ENCODE measurements around the gene CPZ.
"Not testable (repeated sequence)": the region's sequence is repeated elsewhere in the genome, so short reads cannot be mapped to it uniquely, and the experiment has no call there.

Gene CPZ

DNA sequence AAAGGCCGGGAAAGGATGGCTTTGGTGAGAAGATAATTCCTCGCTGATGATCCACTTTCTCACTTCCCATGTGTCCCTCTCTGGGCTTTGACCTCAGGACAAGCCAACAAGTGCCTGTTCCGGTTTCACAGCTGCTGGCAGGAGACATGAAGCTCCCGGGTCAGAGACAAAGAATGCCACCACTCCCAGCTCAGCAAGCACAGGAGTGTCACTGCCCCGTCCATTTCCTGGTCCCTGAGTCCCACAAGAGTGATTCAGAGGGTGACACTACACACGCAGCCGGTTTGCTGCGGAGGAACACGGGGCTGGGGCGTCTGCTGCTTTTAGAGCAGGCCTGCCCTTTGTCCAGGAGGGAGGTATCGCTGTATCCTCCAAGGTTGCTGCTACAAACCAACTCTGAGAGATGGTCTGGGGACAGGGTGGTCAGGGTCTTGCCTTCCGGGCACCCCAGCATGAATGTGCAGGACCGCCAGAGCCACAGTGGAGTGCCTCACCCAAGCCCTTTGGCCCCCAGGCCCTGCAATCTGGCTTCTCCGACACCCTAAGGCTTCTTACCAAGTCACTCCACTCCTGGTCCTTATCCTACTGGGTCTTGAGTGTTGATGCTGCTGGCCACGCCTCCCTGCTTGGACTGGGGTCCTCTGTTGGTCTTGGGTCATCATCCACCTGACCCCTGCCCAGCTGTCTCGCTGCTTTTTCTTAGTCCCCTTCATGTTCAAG lies 49.5 kb downstream of the CPZ start:
- FAIRE-seq: no peak

DNA sequence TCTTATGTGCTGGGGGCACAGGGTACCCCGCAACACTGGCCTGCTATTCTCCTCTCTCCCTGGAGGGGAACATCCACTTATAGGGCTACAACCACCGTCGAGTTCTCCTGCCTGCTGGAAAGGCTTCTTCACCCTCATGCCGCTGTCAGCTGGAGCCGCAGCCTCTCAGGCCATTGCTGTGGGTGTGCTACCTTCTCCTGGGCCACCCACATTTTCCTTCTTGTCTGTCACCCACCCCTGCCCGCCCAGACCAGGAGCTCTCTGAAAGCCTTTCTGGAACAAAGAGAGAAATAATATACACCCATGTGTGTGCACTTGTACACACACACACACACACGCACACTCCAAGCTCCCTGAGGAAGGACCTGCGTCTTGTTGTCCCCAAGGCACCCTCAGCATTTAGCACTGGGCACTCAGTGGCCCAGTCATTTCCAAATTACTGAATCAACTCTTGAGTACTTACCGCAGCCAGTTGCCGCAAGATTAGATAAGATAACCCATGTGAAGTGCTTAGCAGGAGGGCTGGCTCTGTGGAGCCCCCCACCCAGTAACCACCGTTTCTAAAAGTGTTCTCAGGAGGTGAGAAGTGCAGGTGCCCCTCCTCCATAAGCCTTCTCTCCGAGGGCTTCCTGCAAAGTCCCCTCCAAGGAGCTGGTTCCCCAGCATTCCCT lies 50.2 kb downstream of the CPZ start:
- no peak for FAIRE-seq

DNA sequence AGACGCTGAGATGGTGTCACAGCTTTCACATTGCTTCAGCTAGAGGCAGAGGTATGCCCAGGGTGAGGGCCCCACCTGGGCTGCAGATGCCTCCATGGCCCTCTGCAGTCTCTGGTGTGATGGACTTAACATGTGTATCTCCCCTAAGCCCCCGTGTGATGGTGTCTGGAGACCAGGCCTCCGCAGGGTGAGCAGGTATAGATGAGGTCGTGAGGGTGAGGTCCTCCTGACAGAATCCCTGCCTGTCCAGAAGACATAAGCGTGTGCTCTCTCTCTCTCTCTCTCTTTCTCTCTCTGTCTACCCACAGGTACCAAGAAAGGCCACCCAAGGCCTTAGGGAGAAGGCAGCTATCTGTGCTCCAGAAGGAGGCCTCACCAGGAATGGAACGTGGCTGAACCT lies 50.9 kb downstream of the CPZ start:
- FAIRE-seq: no peak

DNA sequence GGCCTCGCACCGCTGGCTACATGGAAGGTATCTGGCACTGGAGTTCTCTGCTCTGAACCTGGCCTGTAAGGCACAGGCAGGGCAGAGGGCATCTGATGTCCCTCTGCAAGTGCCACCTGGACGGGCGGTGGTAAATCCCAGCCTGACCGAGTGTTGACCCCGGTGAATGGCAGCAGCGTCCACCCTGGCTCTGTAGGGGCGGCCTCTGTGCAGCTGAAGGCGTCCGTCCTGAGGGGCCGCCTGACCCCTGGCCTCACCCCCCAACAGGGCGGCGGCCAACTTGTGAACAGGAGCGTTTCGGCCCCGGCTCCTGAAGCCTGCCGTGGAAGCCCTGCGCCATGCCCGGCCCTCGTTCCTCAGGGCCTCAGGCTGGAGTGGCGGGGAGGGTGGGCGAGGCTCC lies 51.4 kb downstream of the CPZ start:
- no peak for FAIRE-seq

DNA sequence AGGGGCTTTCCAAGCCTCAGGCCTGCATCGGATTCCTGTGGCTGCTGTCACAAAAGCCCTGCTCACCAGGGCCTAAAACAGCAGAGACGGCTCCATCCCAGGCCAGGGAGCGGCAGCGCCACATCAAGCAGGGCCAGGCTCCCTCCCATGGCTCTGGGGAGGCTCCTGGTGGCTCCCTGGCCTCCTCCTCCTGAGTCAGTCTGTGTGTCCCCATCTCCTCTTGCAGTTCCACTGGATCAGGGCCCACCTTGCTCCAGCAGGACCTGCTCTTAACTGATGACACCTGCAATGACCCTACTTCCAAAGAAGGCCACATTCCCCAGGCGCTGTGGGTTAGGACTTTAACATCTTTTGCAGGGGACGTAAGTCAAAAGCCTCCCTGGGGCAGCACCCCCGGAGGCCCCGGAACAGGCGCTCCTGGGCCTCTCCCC lies 51.9 kb downstream of the CPZ start:
- FAIRE-seq: no peak

DNA sequence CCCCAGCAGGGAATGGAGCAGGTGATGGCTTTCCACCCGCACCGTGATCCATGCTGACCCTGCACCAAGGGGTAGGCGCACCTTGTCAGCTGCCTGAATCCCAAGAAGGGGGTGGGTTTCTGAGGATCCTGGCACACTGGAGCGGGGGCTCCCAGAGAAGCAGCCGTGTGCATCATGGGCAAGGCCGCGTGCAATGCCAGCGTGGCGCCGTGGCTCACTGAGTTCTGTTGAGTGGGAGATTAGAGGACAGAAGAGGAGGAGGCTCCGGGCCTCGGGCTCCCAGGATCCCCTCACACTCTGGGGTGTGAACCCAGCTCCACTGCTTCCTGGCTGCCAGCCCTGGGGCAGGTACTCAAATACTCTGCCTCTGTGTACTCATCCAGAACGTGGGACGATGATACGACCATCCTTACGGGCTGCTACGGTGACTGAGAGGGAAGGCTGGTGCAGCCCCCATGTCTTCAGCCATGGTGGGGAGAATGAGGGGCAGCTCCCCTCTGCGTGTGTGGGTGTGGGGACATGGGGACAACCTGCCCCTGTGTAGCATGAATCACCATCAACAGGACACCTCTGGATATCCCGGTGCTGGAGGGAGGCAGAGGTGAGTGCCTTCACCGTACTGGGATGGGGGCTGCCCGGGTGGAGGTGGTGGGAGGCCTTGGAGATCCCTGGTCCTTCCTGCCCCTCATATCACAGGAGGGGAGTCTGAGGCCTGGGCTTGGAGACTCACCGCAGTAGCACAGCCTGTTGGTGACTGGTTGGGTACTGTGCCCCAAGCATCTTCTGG lies 52.6 kb downstream of the CPZ start:
- FAIRE-seq: no peak

DNA sequence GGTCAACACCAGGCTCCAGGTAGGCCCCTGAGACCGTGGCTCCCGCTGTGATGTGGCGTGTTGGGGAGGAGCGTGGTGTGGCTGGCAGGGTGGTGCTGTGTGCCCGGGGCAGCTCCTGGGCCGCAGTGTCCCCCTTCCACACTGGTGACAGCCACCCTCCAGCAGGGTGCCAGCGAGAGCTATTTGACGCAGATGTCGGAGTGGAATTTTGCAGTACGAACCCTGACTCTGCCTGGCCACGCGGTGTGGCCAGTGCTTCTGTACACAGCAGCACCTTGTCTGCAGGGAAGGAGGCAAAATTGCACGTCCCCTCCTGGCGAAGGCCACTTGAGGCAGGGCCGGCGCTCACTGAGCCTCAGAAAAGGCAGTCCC lies 53.2 kb downstream of the CPZ start:
- FAIRE-seq: no peak

DNA sequence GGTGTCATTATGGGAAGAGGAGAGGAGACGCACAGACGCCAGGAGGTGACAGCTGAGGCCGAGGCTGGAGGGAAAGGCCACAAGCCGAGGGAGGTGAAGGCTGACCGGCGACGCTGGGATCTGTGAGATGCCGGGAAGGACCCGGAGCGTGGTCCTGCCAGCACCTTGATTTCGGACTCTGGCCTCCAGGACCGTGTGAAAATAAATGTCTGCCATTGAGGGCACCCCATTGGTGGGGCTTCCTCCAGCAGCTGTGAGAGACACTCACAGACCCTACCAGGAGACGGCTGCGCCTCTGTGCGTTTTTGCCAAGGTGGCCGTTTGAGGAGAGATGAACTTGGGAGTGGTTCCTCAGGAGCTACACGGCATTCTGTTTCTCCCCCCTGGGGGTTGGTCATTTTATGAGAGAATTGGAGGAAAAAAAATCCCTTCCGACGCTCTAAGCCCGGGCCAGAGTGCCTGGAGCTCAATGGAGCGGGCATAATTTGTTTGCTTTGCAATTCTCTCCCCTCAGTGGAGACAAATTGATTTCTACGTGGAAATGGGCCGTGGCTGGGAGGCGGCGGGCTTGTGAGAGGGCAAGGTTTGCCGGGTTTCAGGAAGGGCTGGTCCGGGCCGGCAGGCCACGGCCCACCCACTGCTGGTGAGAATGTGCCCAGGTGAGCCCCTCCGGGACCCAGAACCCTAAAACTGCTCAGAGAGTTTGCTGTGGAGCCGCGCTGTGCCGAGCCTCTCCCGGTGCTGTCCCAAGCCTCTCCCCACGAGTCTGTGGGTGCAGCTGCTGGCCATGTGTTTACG lies 53.9 kb downstream of the CPZ start:
- no peak for FAIRE-seq

DNA sequence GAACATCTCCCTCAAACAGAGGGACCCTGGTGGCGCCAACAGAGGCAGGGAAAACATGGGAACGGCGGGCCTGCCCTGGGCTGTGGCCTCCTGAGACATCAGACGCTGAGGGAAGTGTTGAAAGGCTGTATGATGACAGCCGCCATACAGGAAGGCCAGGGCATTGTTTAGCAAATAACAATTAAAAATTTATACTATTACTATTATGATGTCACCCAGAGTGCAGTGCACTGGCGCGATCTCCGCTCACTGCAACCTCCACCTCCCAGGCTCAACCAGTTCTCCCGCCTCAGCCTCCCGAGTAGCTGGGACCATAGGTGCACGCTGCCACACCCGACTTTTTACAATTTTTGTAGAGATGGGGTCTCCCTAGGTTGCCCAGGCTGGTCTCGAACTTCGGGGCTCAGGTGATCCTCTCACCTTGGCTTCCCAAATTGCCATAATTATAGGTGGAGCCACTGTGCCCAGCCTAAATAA lies 54.6 kb downstream of the CPZ start:
- no peak for FAIRE-seq

DNA sequence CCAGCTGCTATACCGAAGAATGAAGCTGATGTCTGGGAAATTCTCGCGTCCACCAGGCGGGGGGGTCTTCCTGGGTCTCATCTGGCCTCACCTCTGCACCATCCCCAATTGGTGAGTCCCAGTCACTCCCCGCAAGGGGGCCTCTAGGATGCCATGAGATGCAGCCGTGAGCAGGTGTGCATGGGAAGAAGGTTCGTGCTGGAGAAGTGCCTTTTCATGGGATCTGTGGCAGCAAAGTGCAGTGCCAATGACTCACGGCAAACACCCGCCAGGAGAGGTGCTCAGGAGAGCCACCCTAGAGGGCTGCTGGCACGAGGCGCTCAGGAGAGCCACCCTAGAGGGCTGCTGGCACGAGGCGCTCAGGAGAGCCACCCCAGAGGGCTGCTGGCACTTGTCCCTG lies 55.1 kb downstream of the CPZ start:
- no peak for FAIRE-seq

DNA sequence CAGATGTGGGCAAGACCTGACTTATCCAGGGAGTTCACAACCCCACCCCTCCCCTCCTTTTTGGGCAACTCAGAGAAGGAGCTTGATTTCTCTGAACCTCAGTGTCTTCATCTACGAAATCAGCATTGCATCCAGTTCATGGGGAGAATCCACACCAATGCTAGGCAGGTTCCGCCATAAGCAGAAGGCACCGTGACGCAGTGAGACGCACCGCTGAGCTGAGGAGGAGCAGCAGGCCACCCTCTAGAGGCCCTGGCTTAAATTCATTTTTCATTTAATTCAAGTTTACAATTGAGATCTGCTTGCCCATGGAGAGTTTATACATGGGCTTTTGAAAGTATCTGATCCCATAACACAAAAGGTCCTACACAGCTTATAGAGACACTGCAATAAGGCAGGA lies 55.7 kb downstream of the CPZ start:
- no peak for FAIRE-seq

DNA sequence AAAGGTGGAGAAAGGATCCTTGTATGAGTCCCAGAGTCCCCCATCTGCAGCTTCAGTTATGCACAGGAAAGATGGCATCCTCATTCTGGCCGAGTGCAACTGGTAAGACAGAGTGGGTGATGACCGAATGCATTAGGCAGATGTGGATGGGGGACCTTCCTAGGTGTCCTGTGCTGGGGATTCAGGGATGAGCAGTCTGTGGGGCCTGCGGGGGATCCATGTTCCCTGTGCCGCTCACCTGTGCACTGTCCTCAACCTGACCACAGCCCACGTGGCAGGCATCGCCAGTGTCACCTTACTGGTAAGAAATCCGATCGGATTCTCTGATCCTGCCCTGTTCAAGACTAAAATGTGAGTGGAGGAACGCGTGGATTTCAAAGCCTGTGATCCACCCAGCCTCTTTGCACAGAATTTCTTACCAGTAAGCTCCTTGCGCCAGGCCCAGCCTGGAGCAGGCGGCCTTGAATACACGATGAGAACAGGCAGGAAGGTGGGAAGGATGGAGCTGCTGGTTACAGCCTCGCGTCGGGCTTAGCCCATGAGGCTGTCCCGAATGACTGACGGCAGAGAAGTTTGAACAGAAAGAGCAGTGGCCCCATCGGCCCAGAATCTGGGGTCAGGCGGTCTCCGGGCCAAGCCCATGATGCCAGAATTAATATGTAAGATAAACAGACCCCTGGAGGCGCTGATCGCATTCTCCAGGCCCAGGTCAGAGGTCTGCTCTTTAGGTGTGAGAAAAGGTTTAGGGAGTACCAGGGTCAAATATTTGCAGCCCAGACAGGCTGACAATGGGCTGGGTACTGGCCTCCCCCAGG lies 56.5 kb downstream of the CPZ start:
- FAIRE-seq: no peak

DNA sequence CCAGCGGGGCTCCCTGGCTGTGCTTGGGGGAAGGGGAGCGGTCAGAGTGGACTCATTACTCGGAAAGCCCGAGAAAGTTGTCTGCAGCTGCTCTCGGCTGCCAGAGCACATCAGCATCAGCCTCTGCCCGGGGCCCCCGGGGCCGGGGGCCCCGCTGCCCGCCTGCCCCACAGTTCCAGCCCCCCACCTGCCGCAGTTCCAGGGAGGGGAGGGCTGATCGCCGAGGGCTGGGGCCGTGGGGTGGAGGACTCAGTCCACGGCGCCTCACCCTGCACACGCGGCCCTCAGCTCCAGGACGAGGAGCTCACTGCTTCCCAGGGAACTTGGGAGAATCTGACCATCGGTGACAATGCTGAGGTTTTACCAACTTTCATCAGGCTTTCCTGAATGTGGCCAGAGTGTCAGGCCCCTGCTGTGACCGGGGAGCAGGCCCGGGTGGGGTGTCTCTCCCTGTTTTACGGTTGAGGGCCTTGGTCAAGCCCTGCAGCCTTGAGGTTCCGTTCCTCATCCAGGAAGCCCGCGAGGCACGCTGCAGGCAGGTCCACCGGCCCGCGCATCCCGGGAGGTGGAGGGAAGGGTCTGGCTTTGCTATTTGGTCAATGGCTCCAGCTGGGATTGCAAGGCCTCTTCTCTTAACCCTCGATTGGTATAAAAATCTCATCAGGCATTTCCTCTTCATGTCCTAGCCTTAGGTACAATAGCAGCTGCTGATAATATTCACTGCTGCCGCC lies 57.2 kb downstream of the CPZ start:
- FAIRE-seq: no peak

DNA sequence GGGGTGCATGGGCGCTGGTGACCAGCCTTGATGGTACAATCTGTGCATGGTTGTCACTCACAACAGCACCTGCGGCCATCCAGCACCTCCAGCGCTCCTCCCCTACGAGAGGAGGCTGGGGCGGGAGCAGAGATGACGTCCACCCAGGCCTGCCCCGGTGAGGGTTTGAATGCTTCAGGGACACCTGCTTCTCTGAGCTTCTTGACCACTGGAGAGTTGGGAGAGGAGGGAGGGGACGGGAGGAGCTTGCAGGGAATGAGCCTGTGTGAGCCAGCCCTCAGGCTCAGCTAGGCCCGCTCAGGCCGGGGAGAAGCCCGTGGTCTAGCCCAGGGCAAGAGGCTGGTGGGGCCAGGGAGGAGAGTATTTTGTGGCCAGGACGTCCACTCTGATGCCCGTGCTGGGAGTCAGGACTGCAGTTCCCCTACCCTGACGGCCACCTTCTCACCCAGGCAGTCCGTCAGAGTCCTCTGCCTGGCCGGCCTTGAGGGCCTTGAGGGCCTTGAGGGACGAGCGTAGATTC lies 59.2 kb downstream of the CPZ start:
- FAIRE-seq: no peak

DNA sequence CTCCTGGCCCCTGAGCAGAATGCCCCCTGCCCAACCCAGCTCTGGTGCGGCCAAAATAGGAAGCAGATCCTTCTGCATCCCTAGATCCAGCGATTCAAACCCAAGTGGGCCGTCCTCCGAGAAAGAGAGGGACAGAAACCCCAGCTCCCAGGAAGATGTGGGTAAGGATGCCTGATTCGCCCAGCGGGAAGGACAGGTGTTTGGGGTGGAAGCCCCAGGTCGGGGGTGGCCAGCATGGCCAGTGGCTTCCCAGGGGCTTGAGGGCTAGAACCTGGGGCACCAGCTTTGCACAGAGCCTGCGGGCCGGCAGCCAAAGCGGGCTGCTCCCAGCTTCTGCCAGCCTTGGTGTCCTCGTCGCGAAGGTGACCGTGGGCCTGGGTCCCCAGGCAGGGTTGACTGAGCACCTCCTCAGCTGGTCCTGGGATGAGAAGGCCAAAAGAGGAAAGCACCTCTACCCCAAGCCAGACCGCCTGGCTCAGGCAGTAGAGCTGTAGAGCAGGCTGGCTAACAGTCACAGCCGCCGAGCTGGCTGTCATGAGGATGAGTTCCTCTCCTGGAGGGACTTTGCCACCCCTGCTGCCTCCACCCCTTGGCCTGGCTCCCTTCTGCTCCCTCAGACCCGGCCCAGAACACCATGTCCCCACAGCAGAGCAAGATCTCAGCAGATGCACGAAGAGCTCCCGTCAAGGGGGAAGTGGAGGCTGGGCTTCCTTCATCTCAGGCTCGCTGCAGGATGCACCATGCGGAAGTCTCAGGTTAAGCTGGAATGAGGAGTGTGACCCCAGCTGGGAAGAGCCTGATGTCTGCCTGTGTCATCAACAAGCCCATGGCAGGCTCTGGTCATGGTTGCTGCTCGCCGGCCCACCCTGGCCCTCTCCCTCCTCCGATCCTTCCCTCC lies 59.9 kb downstream of the CPZ start:
- no peak for FAIRE-seq

DNA sequence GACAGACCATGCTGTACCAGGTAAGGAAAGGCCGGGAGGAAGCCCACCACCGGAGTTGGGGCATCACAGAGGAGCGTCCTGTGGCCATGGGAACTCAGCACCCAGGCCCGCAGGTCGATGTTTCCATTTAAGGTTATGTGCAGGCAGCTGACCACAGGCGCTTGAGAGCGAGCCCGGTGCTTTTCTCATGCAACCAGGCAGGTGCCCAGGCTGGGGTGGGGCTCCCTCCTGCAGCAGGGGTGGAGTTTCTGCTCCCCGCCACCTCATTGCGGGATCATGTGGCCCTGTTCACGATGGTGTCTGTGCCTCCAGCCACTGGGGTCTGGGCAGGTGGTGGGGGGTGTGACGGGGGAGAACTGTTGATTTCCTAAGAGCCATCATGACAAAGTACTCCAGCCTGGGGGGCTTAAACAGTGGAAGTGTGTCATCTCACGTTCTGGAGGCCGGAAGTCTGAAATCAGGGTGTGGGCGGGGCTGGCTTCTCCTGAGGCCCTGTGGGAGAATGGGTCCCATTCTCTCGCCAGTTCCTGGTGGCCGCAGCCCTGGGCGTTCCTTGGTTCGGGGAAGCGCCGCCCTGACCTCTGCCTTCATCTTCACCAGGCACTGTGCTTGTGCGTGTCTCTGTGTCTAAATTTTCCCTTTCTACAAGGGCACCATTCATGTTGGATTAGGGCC lies 60.9 kb downstream of the CPZ start:
- FAIRE-seq: no peak

DNA sequence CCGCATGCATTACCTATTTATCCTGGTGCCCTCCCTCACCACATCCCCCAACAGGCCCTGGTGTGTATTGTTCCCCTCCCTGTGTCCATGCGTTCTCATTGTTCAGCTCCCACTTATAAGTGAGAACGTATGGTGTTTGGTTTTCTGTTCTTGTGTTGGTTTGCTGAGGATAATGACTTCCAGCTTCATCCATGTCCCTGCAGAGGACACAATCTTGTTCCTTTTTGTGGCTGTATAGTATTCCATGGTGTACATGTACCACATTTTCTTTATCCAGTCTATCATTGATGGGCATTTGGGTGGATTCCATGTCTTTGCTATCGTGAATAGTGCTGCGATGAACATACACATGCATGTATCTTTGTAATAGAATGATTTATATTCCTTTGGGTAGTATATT lies 61.6 kb downstream of the CPZ start:
- FAIRE-seq: not testable (repeated sequence)

DNA sequence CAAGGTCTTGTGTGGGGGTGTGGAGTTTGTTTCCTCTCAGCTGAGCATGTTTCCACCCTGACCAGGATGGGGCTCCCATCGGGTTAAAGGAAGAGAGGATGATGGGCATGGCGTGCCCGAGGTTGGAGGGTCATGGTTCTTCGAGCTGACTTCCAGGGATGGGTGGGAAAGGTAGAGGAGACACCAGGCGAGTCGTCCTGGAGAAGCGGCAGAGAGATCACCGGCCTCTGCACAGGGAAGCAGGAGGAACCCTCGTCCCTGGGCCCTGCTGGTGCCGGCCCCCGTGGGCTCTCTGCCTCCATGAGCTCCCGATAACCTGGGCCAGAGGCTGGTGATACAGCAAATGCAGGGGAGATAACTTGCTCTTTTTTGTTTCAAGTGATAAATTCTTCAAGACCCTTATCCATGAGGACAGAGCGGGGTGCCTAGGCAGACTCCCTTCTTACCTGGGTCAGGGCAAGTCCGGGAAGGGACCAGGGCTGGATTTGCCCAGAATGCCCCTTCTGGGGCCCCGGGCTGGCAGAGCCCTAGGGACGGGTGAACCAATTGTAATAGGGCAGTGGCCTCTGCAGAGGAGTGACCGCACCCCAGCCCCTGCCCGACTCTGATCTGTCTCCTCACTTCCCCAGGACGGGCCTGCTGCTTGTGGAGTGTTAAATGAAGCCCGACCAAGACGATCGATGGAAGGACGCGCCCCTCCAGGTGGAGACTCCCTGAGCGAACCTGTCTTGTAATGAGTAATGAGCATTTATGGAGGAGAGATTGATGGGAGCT lies 63.0 kb downstream of the CPZ start:
- no peak for FAIRE-seq

DNA sequence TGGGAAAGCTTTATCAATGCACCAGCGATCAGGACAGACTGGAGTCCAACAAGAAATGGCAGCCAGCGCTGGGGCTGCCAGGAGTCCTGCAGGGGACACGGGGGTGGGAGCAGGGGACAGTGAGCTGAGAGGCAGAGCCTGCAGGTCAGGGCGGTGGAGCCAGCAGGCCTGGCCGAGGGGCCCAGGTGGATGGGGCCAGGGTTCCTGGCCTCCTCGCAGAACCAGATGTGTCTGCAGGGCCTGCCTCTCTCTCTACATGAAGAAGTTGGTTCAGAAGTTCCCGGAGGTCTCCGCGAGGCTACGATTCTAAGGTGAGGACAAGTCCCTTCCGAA lies 63.6 kb downstream of the CPZ start:
- FAIRE-seq: no peak
